HG02852 (cell line): ENCODE data around the gene GNAT1.

Experiments
- ATAC-seq: cut with Tn5 transposase; IDR thresholded peaks from one replicate; pipeline ENCODE4 v1.9.1; 2021; ENCODE audit warnings: mild to moderate bottlenecking, moderate library complexity; ENCODE audit not compliant: unreplicated experiment

GNAT1 gene

DNA sequence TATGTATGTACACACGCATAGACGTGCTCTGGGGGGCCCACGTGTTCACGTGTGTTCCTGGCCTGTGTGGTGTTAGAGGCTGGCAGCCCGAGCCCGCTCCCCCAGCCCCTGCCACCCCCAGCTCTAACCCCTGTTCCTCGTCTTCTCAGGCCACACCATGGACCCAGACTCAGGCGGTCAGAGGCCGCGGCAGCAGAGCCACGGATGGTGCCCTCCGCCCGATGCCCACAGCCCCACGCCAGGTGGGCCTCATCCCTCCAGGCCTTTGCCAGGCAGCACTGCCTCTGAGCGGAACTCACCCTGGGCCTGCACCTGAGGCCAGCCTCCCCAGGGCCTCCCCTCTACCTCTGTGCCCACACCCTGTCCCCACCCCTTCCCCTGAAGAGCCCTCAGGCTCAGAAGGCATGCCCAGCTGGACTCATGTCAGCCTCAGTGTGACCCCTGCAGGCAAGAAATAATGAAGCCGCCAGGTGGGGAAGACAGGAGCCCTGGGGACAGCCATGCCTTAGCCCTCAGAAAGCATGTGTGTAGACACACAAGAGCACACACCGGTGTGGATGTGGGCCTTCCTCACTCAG lies 16.4 kb upstream of the GNAT1 start:
- no peak for ATAC-seq

DNA sequence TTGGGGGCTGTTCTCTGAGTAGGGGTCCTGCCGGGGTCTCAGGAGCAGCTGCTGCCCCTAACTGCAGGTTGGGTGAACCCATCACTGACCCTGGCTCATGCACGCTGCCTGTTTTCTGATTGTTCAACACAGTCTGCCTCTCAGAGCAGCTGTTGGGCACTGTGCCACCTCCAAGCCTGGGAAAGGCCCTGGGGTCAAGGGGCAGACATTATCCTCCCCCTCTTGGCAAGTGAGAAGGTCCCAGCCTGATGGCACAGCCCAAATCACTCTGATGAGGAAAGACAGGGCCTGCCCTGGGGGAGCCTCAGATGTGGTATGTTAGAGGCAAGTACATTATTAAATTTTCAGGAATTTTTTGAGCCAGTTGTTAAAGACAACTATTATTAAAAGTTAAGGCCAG lies 14.1 kb upstream of the GNAT1 start:
- no peak for ATAC-seq

DNA sequence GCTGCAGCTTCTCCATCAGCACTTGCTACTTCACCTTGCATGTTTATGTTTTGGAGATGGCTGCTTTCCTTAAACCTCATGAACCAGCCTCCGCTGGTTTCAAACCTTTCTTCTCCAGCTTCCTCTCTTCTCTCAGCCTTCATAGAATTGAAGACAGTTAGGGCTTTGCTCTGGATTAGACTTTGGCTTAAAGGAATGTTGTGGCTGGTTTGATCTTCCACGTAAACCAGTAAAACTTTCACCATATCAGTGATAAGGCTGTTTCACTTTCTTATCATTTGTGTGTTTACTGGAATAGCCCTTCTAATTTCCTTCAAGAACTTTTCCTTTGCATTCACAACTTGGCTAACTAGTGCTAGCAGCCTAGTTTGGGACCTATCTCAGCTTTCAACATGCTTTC lies 11.7 kb upstream of the GNAT1 start:
- no peak for ATAC-seq

DNA sequence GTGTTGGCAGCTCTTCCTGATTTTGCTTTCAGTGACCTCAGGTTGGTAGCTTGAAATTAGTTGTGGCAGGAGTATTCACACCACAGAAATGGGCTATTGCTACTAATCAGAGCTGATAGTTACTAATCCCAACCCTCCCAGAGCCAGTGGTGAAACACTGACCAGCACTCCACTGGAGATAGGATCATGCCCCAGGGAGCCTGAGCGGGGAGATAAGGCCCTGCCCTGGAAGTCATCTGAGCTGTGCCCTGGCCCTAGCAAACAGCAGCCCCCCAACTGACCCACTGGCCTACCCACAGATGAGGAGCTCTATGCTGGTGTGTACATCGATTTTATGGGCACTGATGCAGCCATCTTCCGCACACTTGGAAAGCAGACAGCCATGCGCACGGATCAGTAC lies 9.4 kb upstream of the GNAT1 start:
- ATAC-seq, result no peak

DNA sequence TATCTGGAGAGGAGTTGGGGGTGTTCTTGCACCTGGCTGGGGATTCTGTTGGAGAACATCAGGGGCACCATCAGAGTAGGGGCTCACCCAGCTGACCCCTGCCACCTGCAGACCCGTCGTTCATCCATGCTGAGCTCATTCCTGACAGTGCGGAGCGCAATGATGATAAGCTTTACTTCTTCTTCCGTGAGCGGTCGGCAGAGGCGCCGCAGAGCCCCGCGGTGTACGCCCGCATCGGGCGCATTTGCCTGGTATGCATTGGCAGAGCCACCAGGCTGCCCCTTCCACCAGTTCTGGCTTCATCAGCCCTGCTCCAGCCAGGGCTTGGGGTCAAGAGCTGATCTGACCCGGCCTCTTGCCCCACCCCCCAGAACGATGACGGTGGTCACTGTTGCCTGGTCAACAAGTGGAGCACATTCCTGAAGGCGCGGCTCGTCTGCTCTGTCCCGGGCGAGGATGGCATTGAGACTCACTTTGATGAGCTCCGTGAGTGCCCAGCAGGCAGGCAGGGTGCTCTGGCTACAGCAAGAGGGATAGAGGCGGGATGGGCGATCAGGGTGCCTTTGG lies 8.8 kb upstream of the GNAT1 start:
- no peak for ATAC-seq

DNA sequence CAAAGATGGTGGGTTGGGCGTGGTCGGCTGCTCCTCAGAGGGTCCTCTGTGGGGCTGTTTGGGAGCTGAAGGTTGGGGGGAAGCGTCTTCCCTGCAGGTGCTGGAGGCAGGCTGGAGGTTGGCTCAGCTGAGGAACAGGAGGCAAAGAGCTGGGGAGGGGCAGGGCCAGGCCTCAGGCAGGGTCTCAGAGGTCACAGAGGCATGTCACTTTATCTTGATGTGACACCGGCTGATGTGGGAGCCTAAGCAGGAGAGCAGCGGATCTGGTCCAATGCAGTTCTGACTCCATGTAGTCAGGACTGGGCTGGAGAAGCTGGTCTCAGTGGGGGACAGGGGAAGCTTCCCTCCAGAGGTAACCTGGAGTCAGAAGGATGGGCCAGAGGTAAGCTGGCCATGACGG lies 7.7 kb upstream of the GNAT1 start:
- no peak for ATAC-seq

DNA sequence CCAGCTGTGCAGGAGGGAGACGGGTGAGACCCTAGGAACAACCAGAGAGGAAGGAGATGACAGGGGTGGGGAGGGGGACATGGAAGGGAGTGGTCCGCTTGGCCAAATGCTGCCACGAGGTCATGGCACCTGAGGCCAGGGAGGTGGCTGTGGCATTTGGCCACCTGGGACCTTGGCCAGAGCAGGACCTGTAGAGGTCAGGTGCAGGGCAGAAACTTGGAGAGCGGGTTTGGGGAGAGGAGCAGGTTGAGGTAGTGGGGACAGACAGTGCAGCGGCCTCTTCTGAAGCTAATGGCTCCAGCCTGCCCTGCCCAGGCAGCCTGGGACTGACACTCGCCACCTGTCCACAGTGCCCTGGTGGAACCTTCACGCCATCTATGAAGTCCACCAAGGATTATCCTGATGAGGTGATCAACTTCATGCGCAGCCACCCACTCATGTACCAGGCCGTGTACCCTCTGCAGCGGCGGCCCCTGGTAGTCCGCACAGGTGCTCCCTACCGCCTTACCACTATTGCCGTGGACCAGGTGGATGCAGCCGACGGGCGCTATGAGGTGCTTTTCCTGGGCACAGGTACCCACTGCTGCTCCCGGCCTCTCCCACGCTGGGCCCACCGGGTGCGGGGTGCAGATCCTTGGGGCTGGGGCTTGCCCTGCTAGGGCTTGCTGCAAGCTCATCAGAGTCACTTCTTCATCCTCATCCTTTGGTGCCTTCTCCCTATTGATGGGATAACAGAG lies 7.0 kb upstream of the GNAT1 start:
- ATAC-seq, result no peak

DNA sequence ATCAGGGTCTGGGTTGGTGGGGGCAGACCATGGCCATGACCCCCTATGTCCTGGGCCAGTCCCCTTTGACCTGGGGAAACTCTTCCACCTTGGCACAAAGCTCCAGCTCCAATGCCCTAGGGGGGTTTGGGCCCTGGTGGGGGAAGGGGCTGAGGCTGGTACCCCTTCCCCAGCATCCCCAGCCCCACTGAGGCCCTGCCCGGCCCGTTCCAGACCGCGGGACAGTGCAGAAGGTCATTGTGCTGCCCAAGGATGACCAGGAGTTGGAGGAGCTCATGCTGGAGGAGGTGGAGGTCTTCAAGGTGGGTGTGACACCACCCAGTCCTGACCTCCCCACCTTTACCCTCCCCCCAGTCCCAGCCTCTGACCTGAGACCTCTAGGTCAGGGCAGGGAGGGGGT lies 6.2 kb upstream of the GNAT1 start:
- no peak for ATAC-seq

DNA sequence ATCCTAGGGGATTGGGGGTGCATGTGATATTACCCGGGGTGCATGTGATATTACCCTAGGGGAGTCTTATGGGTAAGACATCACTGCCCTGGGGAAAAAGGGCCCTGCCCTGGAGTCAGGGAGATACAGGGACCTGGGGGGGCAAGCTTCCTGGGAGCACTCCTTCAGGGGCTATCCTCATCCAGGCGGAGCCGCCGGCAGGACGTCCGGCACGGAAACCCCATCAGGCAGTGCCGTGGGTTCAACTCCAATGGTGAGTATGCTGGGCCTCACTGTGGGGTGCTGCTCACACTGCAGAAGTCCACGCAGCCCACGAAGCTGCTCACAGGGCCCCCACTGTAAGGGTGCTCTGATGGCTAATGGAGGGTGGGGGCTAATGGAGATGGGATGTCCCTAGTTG lies 5.3 kb upstream of the GNAT1 start:
- no peak for ATAC-seq

DNA sequence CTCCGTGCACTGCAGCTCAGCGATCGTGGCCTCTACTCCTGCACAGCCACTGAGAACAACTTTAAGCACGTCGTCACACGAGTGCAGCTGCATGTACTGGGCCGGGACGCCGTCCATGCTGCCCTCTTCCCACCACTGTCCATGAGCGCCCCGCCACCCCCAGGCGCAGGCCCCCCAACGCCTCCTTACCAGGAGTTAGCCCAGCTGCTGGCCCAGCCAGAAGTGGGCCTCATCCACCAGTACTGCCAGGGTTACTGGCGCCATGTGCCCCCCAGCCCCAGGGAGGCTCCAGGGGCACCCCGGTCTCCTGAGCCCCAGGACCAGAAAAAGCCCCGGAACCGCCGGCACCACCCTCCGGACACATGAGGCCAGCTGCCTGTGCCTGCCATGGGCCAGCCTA lies 3.7 kb upstream of the GNAT1 start:
- no peak for ATAC-seq

DNA sequence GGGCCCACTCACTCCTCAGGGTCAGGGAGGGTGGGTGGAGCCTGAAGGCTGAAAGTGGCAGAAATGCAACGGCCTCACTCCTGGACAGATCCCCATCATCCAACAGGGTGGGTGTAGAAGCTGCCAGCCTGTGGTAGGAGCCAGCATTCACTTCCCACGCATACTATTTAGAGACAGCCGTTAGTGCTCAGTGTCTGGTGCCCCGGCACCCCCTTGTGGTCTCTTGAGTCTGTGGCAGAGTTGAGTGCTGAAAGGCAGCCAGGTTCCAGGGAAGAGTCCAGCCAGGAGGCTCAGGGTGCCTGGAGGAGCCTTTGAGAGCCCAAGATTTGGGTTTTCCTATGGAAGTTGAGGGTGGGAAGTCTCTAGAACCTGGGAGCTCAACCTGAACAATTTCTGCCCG lies 2.1 kb upstream of the GNAT1 start:
- no peak for ATAC-seq

DNA sequence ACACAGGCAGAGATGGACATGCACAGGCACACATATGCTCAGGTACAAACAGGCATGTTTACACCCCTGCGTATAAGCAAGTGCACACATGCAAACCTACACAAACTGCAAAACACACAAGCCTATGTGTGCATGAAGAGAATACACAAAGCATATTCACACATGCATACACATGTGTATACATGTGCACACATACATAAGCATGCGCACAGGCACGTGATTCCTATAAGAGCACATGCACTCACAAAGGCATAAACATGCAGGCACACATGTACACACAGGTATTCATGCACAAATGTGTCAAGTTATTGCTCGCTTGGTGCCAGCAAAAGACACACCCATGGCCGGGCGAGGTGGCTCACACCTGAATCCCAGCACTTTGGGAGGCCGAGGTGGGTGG lies 1.4 kb upstream of the GNAT1 start:
- ATAC-seq, result no peak

DNA sequence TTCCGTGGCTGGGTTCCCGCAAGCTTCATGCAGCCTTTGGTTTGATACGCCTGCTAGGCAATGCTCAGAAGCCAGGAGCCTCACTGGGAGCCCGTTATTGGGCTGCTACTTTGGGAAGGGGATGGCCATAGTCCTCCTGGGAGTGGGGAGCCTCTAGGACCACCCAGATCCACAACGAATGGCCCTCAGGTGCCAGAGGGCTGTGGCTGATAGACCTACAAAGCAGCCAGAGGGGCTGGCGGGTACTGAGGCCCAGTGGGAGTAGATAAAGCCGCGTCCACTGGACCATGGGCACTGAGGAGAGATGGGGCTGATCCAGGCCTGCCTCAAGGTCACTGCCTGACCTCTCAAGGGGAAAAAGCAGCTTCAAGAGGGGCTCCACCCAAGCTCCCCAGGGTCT lies 714 bp downstream of the GNAT1 start:
- no peak for ATAC-seq

DNA sequence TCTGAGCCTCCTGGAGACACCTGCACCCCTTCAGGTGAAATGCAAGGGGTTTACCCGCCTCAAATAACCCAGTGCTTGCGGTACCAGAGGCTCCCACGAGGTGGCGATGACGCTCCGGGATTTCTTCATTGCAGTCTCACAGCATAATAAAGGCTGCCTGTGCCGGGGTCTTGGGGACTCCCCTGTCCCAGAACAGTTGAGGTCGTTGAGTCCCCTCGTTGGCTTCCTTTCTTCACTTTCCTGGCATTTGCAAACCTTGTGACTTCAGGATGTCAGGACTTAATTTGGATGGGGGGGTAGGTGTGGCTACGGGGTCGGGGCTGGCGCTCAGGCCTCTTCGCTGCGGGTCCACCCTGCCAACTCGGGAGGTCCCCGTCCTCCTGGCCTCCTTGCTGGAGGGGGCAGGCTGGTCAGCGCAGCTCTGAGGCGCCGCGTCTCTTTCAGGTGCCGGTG lies 1.3 kb downstream of the GNAT1 start:
- no peak for ATAC-seq

DNA sequence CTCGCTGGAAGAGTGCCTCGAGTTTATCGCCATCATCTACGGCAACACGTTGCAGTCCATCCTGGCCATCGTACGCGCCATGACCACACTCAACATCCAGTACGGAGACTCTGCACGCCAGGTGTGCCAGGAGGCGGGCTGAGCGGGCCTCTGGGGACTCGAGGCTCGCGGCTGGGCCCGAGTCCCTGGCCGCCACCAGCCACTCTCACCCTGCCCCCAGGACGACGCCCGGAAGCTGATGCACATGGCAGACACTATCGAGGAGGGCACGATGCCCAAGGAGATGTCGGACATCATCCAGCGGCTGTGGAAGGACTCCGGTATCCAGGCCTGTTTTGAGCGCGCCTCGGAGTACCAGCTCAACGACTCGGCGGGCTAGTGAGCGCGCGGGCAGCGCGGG lies 1.9 kb downstream of the GNAT1 start:
- no peak for ATAC-seq

DNA sequence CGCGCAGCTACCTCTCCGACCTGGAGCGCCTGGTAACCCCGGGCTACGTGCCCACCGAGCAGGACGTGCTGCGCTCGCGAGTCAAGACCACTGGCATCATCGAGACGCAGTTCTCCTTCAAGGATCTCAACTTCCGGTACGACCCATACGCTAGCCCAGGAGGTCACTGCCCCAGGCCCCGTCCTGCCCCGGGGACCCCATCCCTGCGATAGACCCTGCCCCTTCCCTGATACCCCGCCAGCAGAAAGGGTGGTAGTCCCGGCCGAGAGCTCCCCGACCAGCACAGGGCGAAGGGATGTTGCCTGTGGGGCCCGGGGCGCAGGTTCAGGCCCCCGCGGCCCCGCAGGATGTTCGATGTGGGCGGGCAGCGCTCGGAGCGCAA lies 2.3 kb downstream of the GNAT1 start:
- no peak for ATAC-seq

DNA sequence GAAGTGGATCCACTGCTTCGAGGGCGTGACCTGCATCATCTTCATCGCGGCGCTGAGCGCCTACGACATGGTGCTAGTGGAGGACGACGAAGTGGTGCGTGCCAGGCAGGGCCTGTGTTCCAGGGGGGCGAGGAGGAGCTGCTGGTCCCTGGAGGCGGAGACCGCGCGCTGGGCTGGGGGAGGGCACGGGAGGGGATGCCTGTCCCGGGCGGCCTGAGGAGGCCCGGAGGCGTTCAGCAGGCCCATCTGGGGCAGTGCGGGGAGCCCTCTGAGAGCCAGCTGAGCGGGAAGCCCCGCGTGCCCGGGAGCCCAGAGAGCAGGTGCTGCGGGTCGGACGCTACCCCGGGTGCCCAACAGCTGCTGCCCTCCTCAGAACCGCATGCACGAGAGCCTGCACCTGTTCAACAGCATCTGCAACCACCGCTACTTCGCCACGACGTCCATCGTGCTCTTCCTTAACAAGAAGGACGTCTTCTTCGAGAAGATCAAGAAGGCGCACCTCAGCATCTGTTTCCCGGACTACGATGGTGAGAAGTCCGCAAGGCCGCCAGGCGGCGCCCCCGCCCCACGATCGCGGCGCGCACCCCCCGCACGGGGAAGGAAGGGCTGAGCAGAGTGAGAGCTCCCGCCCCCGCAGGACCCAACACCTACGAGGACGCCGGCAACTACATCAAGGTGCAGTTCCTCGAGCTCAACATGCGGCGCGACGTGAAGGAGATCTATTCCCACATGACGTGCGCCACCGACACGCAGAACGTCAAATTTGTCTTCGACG lies 2.9 kb downstream of the GNAT1 start:
- ATAC-seq, result no peak

DNA sequence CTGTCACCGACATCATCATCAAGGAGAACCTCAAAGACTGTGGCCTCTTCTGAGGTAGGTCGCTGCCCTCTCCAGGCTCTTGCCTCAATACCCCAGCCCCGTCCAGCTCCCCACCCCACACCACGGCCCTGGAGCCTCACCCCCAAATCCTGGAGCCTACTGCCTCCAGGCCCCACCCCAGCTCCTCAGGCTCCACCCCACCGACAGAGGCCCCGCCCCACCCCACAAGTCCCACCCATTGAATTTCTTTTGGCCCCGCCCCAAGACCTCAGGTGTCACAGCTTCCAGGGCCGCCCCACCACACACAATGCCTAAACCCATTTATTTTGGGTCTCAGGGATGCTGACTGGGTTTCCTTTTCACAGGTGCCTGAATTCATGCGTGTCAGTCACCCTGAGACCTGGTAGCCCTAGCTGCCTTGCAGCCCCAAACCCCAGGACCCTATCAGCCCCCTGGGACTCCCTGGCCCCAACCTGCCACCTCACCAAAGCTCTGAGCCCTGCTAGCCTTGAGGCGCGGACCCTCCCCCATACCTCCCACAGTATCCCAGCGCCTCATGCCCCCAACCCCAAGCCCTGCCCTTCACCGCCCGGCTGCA lies 3.6 kb downstream of the GNAT1 start:
- no peak for ATAC-seq

DNA sequence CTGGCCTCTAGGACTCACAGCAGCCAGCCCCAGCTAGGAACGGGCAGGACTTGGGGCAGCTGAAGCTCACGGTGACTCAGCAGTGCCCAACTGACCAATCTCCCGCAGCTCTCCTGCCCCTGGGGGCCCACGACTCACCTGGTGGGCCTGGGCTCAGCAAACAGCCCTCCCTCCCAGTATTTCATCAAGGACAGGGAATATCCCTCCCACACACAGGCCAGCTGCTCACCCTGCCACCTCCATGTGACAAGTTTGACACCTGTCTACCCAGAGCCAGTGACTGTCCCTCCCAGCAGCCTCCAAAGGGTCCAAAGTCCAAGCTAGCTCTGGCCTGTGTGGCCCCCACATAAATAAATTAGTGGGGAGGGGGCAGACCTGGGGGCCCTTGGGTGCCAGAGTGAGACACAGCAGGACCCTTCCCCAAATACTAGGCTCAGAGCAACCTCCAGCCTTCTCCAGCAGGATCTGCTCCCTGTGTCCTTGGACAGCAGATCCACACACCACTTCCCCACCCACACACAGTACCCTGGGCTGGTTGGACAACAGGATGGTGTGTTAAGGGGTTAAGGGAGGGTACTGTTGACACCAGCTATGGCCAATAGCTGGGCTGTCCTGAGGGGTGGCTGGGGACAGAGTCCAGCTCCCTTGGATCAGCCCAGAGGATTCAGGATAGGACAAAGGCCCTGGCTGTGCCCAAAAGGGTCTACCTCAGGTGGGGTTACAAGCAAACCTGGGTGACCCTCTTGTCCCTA lies 4.3 kb downstream of the GNAT1 start:
- ATAC-seq, result no peak

DNA sequence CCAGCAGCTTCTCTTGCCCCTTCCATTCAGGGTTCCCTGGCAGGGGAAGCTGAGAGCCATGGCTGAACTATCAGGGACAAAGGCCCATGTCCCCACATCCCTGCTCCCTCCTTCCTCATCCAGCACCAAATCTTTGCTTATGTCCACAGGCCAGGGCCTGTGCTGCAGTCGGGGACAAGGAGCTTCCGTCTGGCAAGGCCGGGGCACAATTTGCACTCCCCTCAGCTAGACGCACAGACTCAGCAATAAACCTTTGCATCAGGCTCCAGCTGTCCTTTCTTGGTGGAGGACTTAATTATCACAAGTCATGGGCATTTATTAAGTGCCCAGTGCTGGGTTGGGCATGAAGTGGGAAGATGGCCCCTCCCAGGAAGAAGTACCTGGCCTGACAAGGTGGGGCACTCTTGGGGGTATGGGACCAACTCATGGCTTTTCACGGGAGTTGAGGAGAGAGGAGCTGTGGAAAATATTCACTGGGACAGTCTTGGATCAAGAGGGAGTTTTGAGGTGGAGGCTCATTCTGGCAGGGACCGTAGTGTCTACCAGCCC lies 4.9 kb downstream of the GNAT1 start:
- no peak for ATAC-seq
